GM21515 (cell line): ENCODE data around the gene TGFBI.
"Not testable (repeated sequence)": the region's sequence is repeated elsewhere in the genome, so short reads cannot be mapped to it uniquely, and the experiment has no call there.

Experiments
- ATAC-seq: cut with Tn5 transposase; IDR thresholded peaks from one replicate; pipeline ENCODE4 v1.9.1; 2021; ENCODE audit not compliant: unreplicated experiment

Gene TGFBI

GRCh38 chr5:136043968-136044610 is 15.3 kb downstream of the TGFBI start:
- no peak for ATAC-seq

DNA sequence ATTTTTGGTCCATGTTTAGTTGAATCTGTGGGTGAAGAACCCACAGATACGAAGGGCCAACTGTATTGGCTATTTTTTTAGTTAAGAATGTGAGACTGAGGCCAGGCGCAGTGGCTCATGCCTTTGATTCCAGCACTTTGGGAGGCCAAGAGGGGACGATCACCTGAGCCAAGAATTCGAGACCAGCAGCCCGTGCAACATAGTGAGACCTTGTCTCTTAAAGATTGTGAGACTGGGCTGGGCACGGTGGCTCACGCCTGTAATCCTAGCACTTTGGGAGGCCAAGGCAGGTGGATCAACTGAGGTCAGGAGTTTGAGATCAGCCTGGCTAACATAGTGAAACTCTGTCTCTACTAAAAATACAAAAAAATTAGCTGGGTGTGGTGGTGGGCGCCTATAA is 16.2 kb downstream of the TGFBI start:
- ATAC-seq = not testable (repeated sequence)

DNA sequence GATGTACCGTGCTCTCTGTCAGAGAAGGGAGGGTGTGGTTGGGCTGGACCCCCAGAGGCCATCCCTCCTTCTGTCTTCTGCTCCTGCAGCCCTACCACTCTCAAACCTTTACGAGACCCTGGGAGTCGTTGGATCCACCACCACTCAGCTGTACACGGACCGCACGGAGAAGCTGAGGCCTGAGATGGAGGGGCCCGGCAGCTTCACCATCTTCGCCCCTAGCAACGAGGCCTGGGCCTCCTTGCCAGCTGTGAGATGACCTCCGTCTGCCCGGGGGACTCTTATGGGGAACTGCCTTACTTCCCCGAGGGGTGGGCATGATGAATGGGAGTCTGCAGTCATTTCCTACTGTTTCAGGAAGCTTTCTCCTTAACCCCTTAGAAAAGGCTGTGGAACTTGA is 17.5 kb downstream of the TGFBI start:
- ATAC-seq = no peak

- no peak for ATAC-seq
Observed at GRCh38 chr5:136047858-136048257, 19.1 kb downstream of the TGFBI start.

- ATAC-seq = no peak
Observed at GRCh38 chr5:136048966-136049365, 20.2 kb downstream of the TGFBI start.

DNA sequence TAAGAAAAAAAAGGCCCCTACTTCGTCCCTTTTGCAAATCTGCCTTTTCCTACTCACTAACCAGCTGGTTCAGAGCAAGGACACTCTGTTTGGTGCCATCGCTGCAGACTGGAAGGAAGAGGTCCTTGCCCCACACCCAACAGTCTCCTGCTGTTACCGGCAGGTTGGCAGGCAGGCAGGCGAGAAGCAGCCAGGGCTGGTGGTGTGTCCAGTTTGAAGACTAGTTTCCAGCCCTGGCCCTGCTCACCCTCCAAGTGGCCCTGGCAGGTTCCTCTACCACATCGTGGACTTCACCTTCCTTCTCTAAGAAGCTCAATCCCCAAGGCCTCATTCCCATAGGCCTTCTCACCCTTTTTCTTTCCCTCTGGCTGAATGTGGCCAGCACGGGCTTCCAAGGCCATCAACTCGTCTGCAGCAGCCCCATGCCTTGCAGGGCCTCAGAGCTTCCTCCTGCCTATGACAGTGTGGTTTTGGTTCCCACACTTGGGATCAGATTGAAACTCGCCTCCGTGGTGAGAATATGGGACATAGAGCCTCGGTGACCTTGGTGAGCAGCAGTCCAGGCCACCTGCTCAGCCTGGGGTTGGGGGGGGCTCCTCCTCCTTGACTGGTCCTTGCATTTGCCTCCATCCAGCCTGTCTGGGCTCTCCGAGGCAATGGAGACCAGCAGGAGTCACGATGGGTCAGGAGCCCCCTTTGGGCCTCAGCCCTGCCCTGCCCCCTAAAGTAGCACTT is 22.9 kb downstream of the TGFBI start:
- ATAC-seq = no peak

GRCh38 chr5:136052692-136053335 is 24.0 kb downstream of the TGFBI start:
- ATAC-seq = no peak

DNA sequence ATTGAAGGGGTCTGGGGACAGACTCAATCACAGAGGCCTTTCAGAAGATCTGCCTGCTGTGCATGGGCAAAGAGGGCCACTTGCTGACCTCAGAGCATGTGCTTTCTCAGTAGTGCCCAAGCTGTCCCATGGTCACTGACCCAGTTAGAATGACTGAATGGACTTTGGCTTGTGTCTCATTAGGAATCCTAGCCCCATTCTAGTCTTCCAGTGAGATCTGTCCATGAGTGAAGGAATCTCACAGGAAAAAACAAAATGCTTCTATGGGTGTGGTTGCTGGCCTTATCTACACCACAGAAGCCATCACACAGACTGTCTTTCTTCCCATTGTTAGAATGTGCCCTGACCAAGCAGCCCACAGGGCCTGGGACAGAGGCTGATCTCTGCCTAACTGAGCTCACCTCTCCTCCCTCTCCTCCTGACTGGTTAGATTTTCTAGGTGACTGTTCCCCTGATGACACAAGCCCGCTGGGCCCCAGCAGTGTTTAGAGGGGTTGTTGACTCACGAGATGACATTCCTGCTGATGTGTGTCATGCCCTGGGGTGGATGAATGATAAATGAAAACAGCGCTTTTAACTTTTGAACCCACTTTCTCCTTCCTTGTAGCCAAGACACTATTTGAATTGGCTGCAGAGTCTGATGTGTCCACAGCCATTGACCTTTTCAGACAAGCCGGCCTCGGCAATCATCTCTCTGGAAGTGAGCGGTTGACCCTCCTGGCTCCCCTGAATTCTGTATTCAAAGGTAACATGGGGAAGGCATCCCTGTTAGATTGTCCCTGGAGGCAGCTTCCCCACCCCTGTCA is 24.8 kb downstream of the TGFBI start:
- ATAC-seq = no peak

DNA sequence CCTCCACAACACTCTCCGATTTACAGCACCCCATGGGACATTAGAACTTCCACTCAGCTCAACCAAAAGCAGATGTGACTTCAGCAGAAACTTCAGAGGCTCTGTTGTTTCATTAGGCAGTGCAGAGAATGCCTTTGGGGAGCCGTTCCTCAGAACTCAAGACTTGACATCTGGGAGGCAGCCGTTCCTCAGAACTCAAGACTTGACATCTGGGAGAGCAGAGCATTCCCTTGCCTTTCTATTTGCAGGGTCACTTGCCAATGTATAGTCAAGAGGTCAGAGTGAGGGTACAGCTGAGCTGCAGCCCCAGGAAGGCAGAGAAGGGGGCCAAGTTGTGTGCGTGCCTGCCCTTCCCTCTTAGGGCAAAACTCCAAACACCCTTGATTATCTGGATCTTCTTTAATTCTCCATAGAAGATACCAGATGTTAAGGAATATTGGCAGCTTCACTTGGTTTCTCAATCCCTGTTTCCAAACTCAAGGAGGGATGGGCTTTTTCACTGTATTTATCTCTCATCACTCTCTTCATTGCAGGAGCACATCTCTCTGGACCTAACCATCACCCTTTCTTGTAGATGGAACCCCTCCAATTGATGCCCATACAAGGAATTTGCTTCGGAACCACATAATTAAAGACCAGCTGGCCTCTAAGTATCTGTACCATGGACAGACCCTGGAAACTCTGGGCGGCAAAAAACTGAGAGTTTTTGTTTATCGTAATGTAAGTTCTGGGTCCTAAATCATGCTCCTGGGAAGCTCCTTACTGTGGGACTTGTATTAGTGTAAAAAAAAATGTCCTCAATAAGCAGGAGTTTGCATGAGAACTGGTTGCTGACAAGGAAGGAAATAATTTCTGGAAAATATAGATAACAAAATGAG is 25.6 kb downstream of the TGFBI start:
- no peak for ATAC-seq

- ATAC-seq = no peak
Observed at GRCh38 chr5:136055612-136056309, 27.0 kb downstream of the TGFBI start.

- no peak for ATAC-seq
Observed at GRCh38 chr5:136056336-136056735, 27.5 kb downstream of the TGFBI start.

GRCh38 chr5:136056771-136057335 is 28.1 kb downstream of the TGFBI start:
- ATAC-seq = no peak

GRCh38 chr5:136057401-136058038 is 28.7 kb downstream of the TGFBI start:
- no peak for ATAC-seq

- ATAC-seq = no peak
Observed at GRCh38 chr5:136058039-136058971, 29.5 kb downstream of the TGFBI start.

DNA sequence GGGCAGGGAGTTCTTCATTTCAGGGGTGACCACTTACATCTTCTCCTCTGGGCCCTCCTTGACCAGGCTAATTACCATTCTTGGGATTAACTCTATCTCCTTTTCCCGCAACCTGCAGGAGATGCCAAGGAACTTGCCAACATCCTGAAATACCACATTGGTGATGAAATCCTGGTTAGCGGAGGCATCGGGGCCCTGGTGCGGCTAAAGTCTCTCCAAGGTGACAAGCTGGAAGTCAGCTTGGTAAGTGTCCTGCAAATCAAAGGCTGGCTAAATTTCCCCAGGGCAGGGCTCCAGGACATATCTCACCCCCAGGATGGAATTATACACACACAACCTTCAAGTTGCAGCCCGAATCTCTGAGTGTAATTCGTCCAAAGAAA is 30.2 kb downstream of the TGFBI start:
- ATAC-seq = no peak

GRCh38 chr5:136060963-136061362 is 32.2 kb downstream of the TGFBI start:
- no peak for ATAC-seq

GRCh38 chr5:136061630-136062365 is 33.0 kb downstream of the TGFBI start:
- no peak for ATAC-seq
